ENCODE data around the gene MAGEE2.
"Not testable (repeated sequence)": the region's sequence is repeated elsewhere in the genome, so short reads cannot be mapped to it uniquely, and the experiment has no call there.

The MAGEE2 gene, protein sequence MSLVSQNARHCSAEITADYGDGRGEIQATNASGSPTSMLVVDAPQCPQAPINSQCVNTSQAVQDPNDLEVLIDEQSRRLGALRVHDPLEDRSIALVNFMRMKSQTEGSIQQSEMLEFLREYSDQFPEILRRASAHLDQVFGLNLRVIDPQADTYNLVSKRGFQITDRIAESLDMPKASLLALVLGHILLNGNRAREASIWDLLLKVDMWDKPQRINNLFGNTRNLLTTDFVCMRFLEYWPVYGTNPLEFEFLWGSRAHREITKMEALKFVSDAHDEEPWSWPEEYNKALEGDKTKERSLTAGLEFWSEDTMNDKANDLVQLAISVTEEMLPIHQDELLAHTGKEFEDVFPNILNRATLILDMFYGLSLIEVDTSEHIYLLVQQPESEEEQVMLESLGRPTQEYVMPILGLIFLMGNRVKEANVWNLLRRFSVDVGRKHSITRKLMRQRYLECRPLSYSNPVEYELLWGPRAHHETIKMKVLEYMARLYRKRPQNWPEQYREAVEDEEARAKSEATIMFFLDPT

DNA sequence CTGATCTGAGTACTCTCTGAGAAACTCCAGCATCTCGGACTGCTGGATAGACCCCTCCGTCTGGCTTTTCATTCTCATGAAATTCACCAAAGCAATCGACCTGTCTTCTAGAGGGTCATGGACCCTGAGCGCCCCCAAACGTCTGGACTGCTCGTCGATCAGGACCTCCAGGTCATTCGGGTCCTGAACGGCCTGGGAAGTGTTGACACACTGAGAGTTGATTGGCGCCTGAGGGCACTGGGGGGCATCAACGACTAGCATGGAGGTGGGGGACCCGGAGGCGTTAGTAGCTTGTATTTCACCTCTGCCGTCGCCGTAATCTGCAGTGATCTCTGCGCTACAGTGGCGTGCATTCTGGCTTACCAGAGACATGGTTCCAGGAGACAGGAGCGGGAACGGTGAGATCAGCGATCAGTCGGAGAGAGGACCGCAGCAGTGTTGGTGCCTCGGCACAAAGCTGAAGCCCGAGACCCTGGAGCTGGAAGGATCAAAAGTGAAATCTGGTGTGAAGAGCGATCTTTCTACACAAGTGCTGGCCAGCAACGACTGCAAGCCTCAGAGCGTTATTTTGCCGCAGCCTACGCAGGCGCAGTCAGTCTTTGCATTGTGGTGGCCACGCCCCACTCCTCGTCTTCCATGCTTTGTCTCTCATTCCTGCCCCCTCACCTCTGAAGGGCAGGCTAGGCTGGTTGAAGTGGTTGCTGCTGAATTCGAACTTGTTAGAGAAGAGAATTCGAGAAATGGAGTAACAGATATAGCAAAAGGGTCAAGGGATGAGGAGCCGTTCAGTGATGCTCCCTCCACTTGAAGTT lies at the start of gene MAGEE2:
MAGEE2 (minus strand) TSS at position 575 of the 812 bp plus-strand sequence; CDS start at position 372, 203 bp downstream.
- no peak for DNase-seq (ENCODE audit: low read depth, low spot score)

DNA sequence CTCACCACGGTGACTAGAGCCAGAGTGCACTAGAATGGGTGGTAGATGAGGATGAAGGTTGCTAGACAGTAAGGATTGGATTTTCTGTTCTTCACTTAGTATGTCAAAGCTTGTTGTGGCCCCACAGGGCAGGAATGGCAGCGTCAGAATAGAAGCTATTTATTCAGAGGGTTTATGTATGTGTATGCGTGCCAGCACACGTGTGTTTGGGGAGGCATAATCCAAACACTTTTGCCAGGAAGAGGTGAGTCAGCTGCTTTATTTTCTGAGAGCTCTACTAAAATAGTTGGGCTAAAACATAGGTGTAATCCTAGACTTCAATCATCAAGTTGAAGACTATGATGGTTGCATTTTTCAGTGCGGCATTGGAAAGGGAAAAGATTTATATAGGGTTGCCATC lies 1.2 kb upstream of the MAGEE2 start:
- DNase-seq (ENCODE audit: low read depth, low spot score), result no peak

DNA sequence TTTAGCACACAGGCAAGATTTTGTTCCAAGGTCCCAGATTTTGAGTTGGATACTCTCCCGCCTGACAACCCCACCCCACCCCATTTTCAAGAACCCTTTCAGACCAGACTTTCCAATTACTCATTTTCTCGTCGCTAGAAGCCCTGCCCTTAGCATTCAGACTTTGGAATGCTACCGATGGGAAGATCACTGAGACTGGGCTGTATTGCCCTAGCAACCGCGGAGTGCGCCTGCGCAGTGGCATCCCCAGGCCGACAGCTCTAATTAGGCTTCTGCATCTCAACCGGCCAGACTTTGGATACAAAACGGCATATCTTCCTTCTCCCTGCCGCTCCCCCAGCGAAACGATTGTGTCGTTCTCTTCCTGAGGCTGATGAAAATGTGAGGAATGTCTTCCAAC lies 3.4 kb downstream of the MAGEE2 start:
- no peak for DNase-seq (ENCODE audit: low read depth, low spot score)

DNA sequence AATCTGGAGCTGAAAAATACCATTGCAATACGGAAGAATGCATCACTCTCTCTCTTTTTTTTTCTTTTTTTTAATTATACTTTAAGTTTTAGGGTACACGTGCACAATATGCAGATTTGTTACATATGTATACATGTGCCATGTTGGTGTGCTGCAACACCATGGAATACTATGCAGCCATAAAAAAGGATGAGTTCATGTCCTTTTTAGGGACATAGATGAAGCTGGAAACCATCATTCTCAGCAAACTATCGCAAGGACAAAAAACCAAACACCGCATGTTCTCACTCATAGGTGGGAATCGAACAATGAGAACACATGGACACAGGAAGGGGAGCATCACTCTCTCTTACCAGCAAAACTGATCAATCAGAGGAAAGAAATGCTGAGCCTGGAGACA lies 17.0 kb downstream of the MAGEE2 start:
- not testable (repeated sequence) for DNase-seq (ENCODE audit: low read depth, low spot score)

DNA sequence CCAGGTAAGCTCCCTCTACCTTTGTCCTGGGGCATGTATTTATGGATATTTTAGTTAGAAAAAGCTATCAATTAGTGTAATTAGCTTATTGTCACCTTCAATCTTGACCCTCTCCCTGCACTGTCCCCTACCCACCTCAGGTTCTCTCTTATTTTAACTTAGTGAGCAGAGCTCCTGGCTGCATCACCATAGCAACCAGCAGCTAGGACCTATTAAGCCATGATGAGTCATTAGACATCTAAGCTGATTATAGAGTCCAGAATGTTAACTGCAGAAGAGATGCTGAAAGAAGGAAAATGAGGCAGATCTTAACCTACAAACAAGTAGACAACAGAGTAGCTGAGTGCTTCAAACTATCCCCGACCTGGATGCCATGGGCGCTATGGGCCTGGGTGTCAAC lies 36.6 kb downstream of the MAGEE2 start:
- DNase-seq (ENCODE audit: low read depth, low spot score), result no peak

DNA sequence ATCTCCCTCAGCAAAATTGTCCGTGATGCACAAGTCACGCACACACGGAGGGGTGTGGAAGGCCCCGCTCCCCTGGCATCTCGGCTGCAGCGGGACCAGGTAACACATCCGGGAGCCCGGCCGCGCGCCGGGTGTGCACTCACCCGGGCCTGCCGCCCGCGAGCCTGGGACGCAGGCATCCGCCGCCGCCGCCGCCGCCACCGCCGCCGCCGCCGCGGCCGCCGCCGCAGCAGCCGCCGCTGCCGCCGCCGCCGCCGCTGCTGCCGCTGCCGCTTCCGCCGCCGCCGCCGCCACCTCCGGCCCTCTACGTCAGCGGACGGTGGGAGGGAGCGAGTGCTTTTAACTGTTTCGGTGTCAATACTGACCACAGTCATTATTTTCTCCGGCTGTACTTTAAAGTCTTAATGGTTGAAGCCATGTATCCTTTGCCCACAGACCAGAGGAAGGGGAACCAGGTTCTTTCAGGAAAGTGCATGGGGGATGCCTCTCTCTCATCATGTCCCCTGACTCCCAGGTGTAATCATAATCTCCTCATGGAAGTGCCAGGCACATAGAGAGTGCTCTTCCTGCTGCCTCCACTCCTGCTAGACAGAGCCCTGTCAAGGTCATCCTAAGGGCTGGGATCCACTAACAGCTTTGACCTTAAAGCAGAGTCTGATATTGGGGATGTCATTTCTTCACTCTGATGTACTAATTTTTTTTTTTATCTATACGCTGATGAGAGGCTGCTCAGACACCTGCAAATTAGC lies 38.0 kb downstream of the MAGEE2 start:
- no peak for DNase-seq (ENCODE audit: low read depth, low spot score)
